OCI-LY7 (cell line): Measurements from ENCODE around the gene MAMLD1. TPM values are rescaled to one million over a fixed set of nuclear protein-coding genes. Genes with fewer than 3 reads are reported as not detected.

ENCODE experiments used
- BruUV-seq: library from RNA; stranded (reverse); fragments of 400-500 nt; replicated peaks from 2 replicates; lab custom pipeline; 2021; lab: Mats Ljungman, UMichigan
- CTCF ChIA-PET: fragments of 300-600 bp; sonication (Branson Sonifier 250); formaldehyde crosslinking; loops from one replicate; lab custom pipeline; 2022; ENCODE audit warnings: antibody characterized with exemption; ENCODE audit not compliant: unreplicated experiment; lab: Charles Lee
- POLR2A ChIA-PET: fragments of 300-600 bp; sonication (Branson Sonifier 250); formaldehyde crosslinking; loops from one replicate; lab custom pipeline; 2022; ENCODE audit warnings: antibody characterized with exemption; lab: Charles Lee
- DNase-seq: peaks from one replicate; pipeline ENCODE4 v3.0.0-alpha.2; 2015; ENCODE audit warnings: low spot score
- H2AFZ ChIP-seq: fragments of 200-600 bp; sonication (generic), shearing (Covaris generic); 2 replicates; pipeline ENCODE4 v1.6.1; 2014; ENCODE audit warnings: mild to moderate bottlenecking, antibody characterized with exemption, low read length, moderate library complexity
- H3K27ac ChIP-seq: fragments of 200-600 bp; sonication (generic); 2 replicates; pipeline ENCODE4 v1.5.1; 2014; ENCODE audit warnings: mixed run types, low read depth, mild to moderate bottlenecking, moderate library complexity, low read length, inconsistent platforms; ENCODE audit not compliant: poor library complexity, severe bottlenecking
- H3K36me3 ChIP-seq: fragments of 200-600 bp; sonication (generic); 2 replicates; pipeline ENCODE4 v1.6.1; 2014; ENCODE audit warnings: mild to moderate bottlenecking, antibody characterized with exemption, low read length, moderate library complexity, mixed read lengths; ENCODE audit not compliant: insufficient read depth
- H3K4me1 ChIP-seq: fragments of 200-600 bp; sonication (generic); 2 replicates; pipeline ENCODE4 v1.5.1; 2014; ENCODE audit warnings: mild to moderate bottlenecking, low read length; ENCODE audit not compliant: insufficient read depth, poor library complexity, severe bottlenecking
- H3K4me2 ChIP-seq: fragments of 200-600 bp; sonication (generic); 2 replicates; pipeline ENCODE4 v1.6.1; 2014; ENCODE audit warnings: mild to moderate bottlenecking, low read length
- H3K4me3 ChIP-seq: fragments of 200-600 bp; sonication (generic); 2 replicates; pipeline ENCODE4 v1.5.1; 2014; ENCODE audit warnings: mild to moderate bottlenecking, low read depth, low read length; ENCODE audit not compliant: poor library complexity, severe bottlenecking
- H3K79me2 ChIP-seq: fragments of 200-600 bp; sonication (generic); 2 replicates; pipeline ENCODE4 v1.6.1; 2016; ENCODE audit warnings: low read depth, mild to moderate bottlenecking, low read length, moderate library complexity, mixed read lengths; ENCODE audit not compliant: insufficient read depth
- H3K9me2 ChIP-seq: fragments of 200-600 bp; sonication (generic); 2 replicates; pipeline ENCODE4 v1.6.1; 2016; ENCODE audit warnings: mild to moderate bottlenecking, low read length, mixed read lengths; ENCODE audit not compliant: insufficient read depth
- H3K9me3 ChIP-seq: fragments of 200-600 bp; sonication (generic); 2 replicates; pipeline ENCODE4 v1.6.1; 2014; ENCODE audit warnings: mild to moderate bottlenecking, mixed run types, low read length, mixed read lengths
- H4K20me1 ChIP-seq: fragments of 200-600 bp; sonication (generic); 2 replicates; pipeline ENCODE4 v1.6.1; 2014; ENCODE audit warnings: mild to moderate bottlenecking, antibody characterized with exemption, low read length, moderate library complexity, mixed read lengths; ENCODE audit not compliant: insufficient read depth
- EZH2phosphoT487 ChIP-seq: fragments of 200-600 bp; sonication (generic); IDR thresholded peaks from 2 replicates; pipeline ENCODE4 v1.6.1; 2018; ENCODE audit warnings: low read depth, borderline replicate concordance, mild to moderate bottlenecking, mixed run types, antibody characterized with exemption, low read length, moderate library complexity, mixed read lengths
- intact Hi-C: fragments of 100-400 bp; cut with micrococcal nuclease; formaldehyde crosslinking; loops from one replicate; pipeline ENCODE4 v1.10.0; 2022; ENCODE audit not compliant: unreplicated experiment
- total RNA-seq, 2 experiments: library from RNA; depleted of rRNA in 1 of 2; stranded (reverse); fragments of >200 nt in 1 of 2; shearing (Covaris generic) in 1 of 2; gene quantifications; 2 replicates each; pipeline ENCODE4 v1.2.3, GENCODE V29; 2014 to 2022
- TF ChIP-seq, protein P1 (sequence below): fragments of 200-600 bp; sonication (generic); conservative IDR thresholded peaks from 2 replicates; pipeline ENCODE4 v1.5.1; 2014; ENCODE audit warnings: mild to moderate bottlenecking, antibody characterized with exemption, low read length, moderate library complexity, mixed read lengths

MAMLD1 gene
- total RNA-seq, 2 experiments from 2014 or later = not detected

DNA sequence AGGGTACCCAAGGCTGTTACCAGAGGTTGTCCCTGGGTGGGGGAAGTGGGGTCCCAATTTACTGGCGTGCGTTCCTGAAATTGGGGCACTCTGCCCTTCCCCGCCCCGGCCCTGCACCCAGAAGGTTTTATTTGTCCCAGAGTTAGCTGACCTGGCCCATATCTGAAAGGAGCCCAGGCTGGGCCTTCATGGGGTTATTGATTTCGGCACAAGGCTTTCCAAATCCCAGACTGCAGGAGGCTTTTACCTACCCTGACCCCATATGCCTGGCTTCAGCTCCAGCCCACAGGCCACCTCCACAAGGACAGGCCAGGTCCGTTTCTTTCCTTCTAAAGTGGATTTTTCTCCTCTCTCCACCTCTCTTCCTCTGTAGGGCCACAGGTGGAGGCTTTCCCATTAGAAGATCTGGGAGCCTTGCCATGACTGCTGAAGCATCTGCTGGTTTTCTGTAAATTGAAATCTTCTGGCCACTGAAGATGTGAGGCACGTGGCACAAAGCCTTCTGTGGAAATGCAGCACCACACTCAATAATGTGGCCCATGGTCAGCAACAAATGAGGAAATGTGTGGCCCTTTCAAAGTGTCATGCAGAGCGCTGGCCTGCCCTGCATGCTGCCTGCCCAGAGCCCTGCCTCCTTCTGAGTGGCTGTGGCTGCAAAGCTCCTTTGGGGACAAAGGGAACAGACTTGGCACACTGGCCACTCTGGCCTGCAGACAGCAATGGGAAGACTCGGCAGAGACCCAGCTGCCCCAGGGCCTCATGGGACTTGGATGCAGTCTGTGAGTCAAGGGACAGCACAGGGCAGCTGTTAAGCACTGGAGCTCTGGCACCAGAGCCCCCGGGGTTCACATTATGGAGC lies 162.2 kb downstream of the MAMLD1 start:
- ChIA-PET POLR2A (no interaction called here), CTCF (no interaction called here)
- no peaks in the 10 kb centered on the region for H3K9me2 ChIP-seq
- no peak overlapping the region for H3K4me3 ChIP-seq
- intact Hi-C loops = no loop called here
- no peaks in the 10 kb centered on the region for H3K4me1 ChIP-seq
- H3K27ac ChIP-seq = no peak overlapping the region
- no peaks in the 10 kb centered on the region for H3K79me2 ChIP-seq
- DNase-seq = no peak
- H3K4me2 ChIP-seq = no peak overlapping the region
- no peak overlapping the region for H2AFZ ChIP-seq
- no peaks in the 10 kb centered on the region for H3K36me3 ChIP-seq
- TF ChIP-seq, protein P1, sequence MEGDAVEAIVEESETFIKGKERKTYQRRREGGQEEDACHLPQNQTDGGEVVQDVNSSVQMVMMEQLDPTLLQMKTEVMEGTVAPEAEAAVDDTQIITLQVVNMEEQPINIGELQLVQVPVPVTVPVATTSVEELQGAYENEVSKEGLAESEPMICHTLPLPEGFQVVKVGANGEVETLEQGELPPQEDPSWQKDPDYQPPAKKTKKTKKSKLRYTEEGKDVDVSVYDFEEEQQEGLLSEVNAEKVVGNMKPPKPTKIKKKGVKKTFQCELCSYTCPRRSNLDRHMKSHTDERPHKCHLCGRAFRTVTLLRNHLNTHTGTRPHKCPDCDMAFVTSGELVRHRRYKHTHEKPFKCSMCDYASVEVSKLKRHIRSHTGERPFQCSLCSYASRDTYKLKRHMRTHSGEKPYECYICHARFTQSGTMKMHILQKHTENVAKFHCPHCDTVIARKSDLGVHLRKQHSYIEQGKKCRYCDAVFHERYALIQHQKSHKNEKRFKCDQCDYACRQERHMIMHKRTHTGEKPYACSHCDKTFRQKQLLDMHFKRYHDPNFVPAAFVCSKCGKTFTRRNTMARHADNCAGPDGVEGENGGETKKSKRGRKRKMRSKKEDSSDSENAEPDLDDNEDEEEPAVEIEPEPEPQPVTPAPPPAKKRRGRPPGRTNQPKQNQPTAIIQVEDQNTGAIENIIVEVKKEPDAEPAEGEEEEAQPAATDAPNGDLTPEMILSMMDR = no peak
- no peak for TF ChIP-seq EZH2phosphoT487
- H3K9me3 ChIP-seq = no peaks in the 10 kb centered on the region
- no peaks in the 10 kb centered on the region for H4K20me1 ChIP-seq
- no TSS peak for BruUV-seq

DNA sequence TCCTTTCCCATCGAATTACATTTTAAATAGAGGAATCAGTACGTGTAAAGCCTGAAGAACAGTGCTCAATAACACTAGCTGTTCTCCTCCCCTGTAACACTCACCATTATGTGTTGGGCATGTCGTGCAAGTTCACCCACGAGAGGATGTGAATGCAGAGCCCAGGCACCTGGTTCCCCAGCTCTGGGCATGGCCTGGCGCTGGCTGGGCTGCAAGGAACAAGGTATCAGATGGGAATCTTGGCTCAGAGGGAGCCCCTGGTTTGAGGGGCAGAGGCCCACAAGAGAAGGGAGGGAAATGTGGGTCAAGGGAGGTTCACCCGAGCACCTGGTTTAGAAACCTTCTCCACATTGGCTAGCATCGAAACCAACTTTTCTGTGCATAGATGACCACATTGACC lies 163.6 kb downstream of the MAMLD1 start:
- ChIA-PET POLR2A (no interaction called here), CTCF (no interaction called here)
- no peaks in the 10 kb centered on the region for H3K79me2 ChIP-seq
- no peaks in the 10 kb centered on the region for H3K36me3 ChIP-seq
- DNase-seq = no peak
- H3K4me2 ChIP-seq = no peak overlapping the region
- H2AFZ ChIP-seq = no peak overlapping the region
- no TSS peak for BruUV-seq
- no peaks in the 10 kb centered on the region for H3K9me2 ChIP-seq
- H4K20me1 ChIP-seq = no peaks in the 10 kb centered on the region
- H3K9me3 ChIP-seq = no peaks in the 10 kb centered on the region
- H3K27ac ChIP-seq = no peak overlapping the region
- TF ChIP-seq, protein P1 = no peak
- TF ChIP-seq EZH2phosphoT487 = no peak
- intact Hi-C loops = no loop called here
- no peaks in the 10 kb centered on the region for H3K4me1 ChIP-seq
- H3K4me3 ChIP-seq = no peak overlapping the region

DNA sequence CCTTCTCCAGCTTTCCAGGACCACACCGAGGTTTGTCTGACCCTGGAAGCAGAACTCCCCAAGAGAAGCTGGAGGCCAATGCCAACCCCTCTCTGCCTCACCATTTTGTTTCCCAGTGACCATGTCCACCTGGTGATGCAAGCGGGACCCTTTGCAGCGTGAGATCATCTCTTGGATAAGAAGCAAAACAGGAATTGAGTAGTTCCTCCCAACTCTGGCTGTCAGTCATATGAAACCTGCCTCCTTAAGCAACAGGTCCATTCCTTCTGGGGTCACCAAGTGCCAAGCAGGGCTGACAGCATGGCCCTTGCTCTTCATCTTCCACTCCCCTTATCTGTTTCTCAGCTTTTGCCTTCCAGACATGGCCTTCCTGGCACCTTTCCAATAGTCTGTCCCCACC lies 164.0 kb downstream of the MAMLD1 start:
- H4K20me1 ChIP-seq = no peaks in the 10 kb centered on the region
- intact Hi-C loops = no loop called here
- CTCF ChIA-PET = no interaction called here

More for the DNA sequence above, 164.0 kb downstream of the MAMLD1 start:
- no peak overlapping the region for H3K27ac ChIP-seq
- BruUV-seq = no TSS peak
- no peaks in the 10 kb centered on the region for H3K4me1 ChIP-seq
- no peak overlapping the region for H3K4me3 ChIP-seq
- POLR2A ChIA-PET = no interaction called here
- no peaks in the 10 kb centered on the region for H3K9me3 ChIP-seq
- H3K9me2 ChIP-seq = no peaks in the 10 kb centered on the region
- TF ChIP-seq EZH2phosphoT487 = no peak
- TF ChIP-seq, protein P1 = no peak
- no peak for DNase-seq
- H3K36me3 ChIP-seq = no peaks in the 10 kb centered on the region
- H2AFZ ChIP-seq = no peak overlapping the region
- no peak overlapping the region for H3K4me2 ChIP-seq
- no peaks in the 10 kb centered on the region for H3K79me2 ChIP-seq
